Fibroblast of skin of left biceps (primary cell): Measurements from ENCODE around the gene PPM1E.

Experiments
- DNase-seq, 2 experiments: peaks; one replicate each; pipeline ENCODE4 v3.0.0-alpha.2; 2013; ENCODE audit warnings: low read depth in 2 of 2

Gene PPM1E

DNA sequence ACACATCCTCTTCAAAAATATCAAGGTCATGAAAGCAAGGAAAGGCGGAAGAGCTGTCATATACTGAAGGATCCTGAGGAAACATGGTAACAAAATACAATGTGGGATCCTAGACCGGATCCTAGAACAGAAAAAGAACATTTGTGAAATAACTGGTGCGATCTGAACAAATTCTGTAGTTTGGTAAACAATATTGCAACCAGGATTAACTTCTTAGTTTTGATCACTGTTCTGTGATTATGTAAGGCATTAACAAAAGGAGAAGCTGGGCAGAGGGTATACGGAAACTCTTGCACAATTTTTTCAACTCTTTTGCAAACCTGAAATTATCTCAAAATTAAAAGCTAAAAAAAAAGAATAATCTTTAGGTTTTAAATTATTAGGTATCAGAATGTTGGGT, 241.3 kb downstream of the PPM1E start:
- DNase-seq = no peak

DNA sequence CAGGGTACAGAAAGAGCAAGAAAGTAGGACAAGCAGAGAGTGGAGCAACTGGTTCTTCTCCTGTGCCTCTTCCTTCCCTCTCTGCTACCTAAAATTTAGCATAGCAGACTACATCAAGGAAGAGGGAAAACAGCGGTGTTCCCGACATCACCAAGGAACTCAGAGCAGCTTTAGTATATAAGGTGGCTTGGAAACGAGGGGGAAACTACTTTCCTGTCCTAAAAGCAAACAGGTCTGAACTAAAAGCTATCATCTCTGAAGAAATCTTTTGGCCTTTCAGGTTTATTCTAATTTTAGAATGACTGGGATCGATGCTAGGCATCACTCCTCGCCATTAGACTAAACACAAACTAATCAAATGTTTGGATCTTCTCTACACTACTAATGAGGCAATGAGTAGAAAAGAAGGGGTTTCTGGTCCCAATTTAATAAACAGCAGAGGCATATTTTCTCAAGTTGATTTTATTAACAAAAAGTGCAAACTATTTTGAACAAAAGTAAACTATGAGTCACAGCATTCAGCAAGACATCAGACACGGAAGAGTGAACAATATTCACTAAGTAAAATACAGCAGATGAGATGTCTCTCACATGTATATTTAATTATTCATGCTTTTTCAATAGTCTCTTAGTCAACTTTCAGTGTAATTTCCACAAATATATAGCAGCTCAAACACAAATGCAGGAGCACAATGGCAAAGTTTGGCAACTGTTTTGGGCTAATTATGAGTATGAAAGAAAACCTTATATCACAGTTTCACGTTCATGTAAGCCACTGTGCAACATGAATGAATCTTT, 242.3 kb downstream of the PPM1E start:
- DNase-seq = no peak

DNA sequence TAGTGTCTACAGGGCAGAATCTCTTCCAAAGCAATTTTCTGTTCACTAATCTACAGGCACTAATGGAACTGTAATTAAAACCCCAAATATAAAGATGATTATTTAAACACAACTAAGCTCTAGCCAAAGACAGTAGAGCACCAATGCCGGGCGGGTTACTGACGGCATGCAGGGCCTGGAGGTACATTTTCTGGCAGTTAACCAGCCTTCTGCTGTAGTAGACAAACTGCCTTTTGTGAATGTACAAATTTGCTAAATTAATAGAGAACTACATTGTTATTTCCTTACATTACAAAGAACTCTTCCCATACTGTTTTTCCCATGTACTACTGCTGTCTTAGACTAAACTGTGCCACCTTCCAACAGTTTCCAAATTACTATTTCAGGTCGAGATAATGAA, 243.2 kb downstream of the PPM1E start:
- no peak for DNase-seq

DNA sequence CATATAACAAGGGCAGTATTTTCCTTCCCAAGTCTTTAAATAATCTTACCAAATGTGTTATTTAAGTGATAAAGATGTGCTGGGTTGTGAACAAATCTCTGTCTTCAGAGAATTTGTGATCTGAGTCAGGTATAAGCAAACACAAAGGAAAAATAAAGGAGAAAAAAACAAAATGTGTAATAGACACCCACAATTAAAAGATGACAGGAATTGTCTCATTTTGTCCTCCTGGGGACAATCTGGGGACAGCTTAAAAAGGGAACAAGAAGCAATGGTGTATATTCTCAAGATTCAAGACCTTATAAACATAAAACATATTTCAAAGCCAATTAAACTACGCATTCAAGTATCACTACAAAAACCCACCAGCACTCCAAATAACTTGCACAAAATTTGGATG, 243.8 kb downstream of the PPM1E start:
- DNase-seq = no peak

DNA sequence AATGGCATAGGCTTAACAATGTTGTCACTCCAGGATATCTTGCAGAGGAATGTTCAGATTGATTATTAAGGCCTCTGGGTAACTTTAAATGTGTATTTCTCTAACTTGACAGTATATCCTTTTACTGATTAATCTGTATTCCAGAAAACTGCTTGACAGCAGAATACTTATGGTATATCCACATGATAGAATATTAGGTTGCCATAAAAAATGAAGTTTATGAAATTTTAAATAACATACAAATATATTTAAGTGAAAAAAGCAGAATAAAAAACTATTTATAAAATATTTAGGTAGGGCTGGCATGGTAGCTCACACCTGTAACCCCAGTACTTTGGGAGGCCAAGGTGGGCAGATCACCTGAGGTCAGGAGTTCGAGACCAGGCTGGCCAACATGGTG, 244.4 kb downstream of the PPM1E start:
- DNase-seq = no peak

DNA sequence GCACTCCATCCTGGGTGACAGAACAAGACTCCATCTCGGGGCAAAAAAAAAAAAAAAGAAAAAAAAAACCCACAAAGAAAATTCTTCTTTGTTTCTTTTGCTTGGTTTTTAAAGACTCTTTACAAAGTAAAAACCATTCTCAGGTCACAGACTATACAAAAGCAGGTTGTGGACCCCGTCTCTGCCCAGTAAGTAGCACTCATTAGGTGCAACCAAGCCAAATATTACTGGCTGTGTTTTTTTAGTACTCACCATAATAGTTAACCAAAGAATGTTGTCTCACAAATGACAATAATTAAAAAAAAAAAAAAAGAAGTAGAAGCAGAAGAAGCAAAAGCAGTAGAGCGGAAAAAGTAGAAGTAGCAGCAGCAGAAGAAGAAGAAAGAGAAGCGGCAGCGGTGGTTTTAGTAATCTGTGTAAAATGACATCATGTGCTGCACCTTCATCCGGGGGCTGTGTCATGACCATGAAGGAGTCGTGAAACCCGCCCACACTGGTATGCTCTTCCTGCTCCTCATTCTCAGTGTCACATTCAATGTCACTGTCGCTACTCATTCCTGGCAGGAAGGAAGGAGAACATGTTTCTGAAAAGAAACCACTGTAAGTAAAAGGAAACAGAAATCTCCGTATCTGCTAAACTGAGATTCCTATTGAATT, 245.6 kb downstream of the PPM1E start:
- no peak for DNase-seq

DNA sequence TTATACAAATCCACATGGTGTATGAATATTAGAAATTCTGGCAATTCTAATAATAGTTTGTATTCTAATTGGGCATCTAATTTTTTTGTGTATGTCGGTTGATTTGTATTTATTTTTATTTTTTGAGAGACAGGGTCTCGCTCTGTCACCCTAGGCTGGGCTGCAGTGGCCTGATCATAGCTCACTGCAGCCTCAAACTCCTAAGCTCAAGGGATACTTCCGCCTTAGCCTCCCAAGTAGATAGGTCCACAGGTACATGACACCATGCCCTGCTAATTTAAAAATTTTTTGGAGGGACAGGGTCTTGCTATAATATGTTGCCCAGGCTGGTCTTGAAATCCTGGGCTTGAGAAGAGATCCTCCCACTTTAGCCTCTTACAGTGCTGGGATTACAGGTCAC, 246.5 kb downstream of the PPM1E start:
- no peak for DNase-seq

DNA sequence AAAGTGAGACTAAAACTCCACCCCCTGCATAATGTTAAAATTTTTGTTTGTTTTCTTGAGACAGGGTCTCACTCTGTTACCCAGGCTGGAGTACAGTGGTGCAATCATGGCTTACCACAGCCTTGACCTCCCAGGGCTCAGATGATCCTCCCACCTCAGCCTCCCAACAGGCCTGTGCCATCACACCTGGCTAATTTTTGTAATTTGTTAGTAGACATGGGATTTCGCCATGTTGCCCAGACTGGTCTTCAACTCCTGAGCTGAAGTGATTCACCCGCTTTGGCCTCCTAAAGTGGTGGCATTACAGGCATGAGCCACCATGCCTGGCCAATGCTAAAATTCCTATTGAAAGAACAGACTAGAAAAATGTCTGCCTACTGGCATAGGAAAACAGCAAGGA, 247.2 kb downstream of the PPM1E start:
- no peak for DNase-seq

DNA sequence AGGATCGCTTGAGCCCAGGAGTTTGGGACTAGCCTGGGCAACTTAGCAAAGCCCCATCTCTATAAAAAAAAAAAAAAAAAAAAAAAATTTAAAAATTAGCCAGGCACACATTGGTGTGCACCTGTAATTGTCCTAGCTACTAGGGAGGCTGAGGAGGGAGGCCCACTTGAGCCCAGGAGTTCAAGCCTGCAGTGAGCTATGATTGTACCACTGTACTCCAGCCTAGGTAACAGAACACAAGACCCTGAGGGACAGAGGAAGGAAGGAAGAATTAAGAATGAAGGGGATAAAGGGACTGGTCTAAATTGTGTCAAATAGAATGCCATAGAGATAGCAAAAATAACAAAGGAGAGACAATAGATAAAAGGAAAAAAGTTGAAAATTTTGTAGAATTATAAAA, 248.2 kb downstream of the PPM1E start:
- DNase-seq = no peak

DNA sequence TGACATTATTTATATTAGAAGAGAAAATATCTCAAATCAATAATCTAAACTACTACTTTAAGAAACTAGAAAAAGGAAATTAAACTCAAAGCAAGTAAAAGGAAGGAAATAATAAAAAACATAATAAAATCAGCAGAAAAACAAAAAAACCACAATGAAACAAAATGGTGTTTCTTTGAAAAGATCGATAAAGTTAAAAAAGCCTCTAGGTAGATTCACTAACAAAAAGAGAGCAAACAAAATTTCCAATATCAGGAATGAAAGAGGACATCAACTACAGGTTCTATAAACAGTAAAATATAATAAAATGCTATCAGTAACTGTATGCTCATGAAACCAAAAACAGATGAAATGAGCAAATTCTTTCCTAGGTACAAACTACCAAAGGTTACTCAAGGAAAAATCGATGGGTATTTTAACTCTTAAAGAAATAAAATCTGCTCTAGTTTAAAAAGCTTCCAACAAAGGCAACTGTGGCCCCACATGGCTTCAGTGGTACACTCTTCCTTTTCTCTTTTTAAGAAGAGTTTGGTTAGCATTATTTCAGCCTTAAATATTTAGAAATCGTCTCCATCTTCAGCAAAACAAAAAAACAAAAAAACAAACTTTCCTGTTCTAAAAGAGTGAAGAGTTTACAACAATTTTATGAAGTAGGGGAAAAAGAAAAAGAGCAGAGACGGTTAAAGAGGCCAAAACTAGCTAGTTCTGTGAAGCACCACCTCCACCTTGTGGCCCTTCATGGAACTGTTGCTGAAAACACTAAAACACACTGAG, 248.9 kb downstream of the PPM1E start:
- DNase-seq = no peak

DNA sequence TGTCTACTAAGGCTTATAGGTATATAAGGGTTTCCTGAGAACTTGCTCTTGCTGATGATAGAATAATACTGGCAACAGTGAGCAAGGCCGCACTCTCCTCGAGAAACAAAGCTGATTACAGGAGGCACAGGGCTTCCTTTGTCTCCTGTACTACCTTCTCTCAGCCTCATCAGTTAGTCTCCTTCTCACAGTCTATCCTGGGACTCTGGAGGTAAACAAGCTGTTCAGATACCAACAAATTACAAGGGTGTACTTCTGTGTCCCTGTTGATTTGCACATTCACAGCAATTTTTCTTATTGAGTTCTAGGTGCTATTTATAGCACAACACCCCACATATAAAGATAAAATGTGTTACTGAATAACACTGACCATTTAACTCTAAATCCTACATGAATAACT, 252.3 kb downstream of the PPM1E start:
- DNase-seq = no peak

DNA sequence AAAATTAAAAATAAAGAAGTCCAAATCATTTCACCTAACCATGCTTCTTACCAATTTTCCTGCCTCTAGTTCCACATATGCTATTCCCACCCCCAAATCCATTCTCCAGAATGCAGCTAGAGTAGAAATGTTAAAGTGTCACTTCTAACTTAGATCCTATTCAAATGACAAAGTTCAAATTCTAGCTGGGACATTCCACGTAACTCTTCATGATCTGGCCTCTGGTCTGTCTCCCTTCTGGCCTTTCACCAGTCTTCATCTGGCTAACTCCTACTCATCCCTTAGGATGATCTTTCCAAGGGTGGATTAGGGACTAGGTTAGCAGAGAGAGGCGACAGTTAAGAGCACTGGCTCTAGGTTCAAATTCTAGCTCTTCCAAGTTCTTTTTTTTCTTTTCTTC, 253.1 kb downstream of the PPM1E start:
- no peak for DNase-seq

DNA sequence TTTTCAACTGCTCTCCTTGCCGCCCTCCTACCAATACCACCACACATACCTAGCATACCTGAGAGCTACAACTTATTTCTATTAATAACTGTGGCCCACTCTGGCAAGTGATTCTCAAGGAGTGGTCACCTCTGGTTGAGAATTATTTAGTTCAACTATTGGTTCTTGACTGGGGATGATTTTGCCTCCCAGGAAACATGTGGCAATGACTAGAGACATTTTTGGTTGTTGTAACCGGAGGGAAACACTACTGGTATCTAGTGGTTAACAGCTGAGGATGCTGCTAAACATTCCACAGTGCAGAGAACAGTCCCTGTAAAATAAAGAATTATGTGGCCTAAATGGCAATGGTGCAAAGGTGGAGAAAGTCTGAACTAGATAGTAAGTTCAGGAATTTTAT, 254.4 kb downstream of the PPM1E start:
- DNase-seq = no peak

DNA sequence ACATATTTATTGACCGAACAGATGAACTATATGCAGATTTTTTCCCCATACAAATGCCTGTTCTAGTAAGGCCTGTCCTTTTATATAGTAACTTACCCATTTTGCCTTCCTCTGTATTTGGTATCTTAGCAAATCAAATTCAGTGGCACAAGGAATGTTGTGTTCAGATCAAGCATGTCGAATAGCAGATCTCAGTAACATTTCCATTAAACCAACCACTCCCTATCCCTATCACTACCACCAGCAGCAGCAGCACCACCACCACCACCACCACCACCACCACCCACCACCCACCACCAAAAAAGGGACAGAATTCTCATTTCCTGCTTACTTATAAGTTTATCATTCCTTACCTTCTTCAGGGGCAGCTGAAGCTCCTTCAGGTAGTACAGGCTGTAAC, 256.3 kb downstream of the PPM1E start:
- no peak for DNase-seq

DNA sequence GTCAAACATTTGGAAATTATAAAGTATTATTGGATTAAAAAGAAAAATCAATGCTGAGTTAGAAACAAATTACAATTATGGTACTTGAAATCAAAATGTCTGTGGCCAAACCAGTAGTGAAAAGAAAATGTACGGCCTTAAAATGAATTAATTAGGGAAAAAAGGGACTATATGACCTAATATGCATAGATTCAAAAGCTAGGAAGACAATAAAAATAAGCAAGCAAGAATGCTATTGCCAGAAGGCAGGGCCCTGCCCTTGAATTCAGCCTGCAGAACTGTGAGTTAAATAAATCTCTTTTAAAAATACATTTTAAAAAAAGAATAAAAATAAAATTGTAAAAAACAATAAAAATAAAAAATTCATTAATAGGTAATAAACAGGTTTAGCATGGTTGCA, 262.4 kb downstream of the PPM1E start:
- DNase-seq = no peak

DNA sequence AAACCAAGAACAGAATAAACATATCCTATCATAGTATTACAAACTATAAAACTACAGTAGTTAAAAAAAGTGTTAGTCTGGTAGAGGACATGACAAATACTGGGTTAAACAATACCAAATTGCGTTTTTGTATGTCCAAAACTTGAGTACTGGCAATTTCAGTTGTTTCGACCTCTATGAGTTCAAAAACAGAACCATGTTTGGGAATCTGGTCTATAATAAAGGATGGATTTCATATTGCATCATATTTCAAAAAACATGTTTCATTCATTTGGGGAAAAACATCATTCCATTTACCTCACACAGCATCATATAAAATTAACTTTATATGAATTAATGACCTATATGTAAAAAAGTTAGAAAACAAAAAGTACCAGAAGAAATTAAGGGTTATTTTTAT, 269.3 kb downstream of the PPM1E start:
- DNase-seq = no peak

DNA sequence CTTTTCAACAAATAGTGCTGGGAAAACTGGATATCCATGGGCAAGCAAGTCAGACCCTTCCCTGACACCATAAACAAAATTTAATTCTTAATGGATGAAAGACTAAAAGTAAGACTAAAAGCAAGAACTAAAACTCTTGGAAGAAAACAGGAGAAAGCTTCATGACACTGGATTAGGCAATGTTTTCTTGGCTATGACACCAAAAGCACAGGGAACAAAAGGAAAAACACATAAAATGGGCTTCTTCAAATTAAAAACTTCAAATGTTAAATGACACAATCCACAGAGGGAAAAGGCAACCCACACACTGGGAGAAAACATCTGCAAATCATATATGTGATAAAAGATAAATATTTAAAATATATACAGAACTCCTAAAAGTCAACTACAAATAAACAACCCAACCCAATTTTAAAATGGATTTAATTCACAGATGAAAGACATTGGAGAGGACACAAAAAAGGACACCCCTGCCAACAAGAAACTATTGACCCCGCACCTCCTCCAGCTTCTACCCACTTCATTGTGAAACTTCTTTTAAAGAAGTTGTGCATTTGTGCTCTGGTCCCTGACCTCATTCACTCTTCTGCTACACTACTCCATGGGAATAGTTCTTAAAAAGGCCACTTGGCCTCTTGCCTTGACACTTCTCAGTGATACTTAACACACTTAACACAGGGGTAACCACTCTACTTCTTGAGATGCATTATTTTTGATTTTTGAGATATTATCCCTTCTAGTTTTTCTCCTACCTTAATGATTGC, 270.7 kb downstream of the PPM1E start:
- no peak for DNase-seq

DNA sequence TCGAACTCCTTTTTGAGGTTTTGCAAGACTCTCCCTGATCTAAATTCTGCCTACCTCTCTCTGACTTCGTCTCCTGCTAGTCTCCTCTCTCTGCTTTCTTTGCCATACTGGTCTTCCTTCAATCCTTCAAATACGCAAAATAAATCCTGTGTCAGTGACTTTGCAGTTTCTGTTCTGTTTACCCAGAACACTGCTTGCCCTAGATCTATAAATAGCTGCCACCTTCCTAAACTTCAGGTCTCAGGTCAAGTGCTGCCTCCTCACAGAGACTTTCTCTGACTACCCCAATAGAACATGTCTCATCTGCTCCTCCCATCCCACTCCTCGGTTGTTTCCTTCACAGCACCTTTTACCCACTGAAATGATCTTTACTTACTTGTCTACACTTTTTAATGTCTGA, 272.1 kb downstream of the PPM1E start:
- no peak for DNase-seq

DNA sequence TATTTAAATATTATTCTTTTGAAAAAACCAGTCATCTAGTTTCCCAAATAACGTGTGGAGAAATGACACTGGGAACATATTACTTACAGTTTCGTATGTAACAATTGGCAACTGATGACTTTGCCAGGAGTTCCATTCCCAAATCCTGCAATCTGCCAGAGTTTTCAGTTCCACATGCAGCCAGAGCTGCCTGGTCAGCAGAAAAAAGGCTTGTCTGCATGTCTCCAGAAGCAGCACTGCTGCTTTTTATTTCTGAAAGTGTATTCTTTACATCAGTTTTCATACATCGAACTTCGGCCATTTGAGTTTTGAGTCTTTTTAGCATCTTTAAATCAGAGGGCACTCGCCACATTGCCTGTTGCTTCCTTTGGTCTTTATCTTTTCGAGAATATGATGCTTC, 272.7 kb downstream of the PPM1E start:
- no peak for DNase-seq

DNA sequence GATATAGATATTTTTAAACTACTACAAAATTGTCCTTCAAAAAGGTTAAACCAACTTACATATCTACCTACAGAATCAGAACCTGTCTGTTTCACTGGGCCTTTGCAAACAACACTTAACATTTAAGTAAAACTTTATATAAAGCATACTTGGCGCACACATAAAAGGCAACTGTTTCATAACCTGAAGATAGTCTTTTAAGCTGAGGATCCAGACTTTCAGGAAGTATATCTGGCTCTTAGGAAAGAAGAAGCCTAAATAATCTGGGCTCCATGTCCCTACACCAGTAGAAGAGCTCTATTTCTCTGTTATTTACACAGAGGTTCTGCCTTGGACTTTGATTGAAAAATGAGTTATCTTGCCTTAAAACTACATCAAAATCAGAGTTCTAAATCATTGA, 275.2 kb downstream of the PPM1E start:
- DNase-seq = no peak
